ENCODE data around the gene EIF2S2.

EIF2S2 gene

GRCh38 chr20:34070079-34070439, 42.0 kb downstream of the EIF2S2 start:
- no peaks in the 10 kb centered on the region for H3K27me3 Mint-ChIP-seq (ENCODE audit: low read depth)
- H3K36me3 Mint-ChIP-seq (ENCODE audit: low read depth), result peaks cover 5% of the 10 kb centered on the region
- H3K27ac Mint-ChIP-seq, result no peak overlapping the region
- no peak overlapping the region for H3K4me3 Mint-ChIP-seq
- H3K9me3 Mint-ChIP-seq, result no peaks in the 10 kb centered on the region
- peaks cover 17% of the 10 kb centered on the region for H3K4me1 Mint-ChIP-seq (ENCODE audit: low read depth)

DNA sequence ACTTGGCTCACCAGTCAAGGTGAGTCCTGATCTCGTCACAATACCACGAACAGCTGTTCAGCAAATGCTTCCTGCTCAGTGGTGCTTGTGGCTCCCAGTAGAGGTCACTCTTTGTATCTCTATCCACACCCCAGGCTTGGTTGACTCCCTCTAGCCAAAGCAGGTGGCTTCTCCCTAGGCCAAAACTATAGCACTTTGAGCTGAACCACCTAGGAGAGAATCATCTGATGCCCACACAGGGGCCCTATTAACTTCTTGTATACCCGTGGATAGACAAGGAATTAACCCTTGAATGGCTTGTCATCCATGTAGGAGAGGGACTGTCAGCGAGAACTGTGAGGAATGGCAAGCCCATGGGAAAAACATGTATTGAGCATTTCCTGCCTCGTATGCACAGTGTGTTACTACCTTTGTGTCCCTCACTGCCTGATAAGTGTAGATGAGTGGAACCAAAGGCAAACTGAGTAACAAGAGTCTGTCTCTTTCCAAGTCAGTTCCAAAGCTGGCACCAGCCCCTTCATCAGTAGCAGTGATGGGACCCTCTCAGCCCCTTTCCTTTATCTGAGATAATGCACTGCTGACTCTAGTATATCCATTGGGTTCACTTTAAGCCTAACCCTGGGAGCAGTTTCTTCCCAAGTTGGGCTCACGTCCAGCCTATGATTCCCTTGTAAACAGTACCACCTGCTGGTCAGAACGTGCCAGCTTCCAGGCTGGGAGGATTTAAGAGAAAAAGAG, 42.5 kb downstream of the EIF2S2 start:
- peaks cover 5% of the 10 kb centered on the region for H3K36me3 Mint-ChIP-seq (ENCODE audit: low read depth)
- H3K27ac Mint-ChIP-seq, result no peak overlapping the region
- H3K27me3 Mint-ChIP-seq (ENCODE audit: low read depth), result no peaks in the 10 kb centered on the region
- no peak overlapping the region for H3K4me3 Mint-ChIP-seq
- H3K9me3 Mint-ChIP-seq, result no peaks in the 10 kb centered on the region
- peaks cover 17% of the 10 kb centered on the region for H3K4me1 Mint-ChIP-seq (ENCODE audit: low read depth)

DNA sequence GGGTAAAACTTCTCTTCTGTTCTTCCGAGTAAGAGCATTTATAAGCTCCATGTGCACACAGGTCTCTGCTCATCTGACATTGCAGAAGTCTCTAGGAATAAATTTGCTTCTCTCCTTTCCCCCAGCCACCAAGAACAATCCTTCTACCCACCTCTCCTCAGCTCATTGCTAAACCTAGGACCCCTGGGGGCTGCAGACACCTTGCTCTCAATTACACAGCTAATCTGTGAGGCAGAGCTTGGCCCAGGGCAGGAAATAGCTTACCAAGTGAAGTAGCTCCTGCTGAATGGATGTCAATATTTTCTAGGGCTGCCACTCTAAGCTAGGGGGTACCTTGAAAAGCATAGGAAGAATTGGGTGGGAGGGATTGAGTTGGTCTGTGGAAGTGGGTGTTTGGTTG, 44.0 kb downstream of the EIF2S2 start:
- H3K9me3 Mint-ChIP-seq, result no peaks in the 10 kb centered on the region

GRCh38 chr20:34066476-34067090, 45.5 kb downstream of the EIF2S2 start:
- H3K9me3 Mint-ChIP-seq, result no peaks in the 10 kb centered on the region
- H3K27me3 Mint-ChIP-seq (ENCODE audit: low read depth), result no peaks in the 10 kb centered on the region
- H3K36me3 Mint-ChIP-seq (ENCODE audit: low read depth), result peaks cover 1% of the 10 kb centered on the region
- H3K27ac Mint-ChIP-seq, result no peak overlapping the region
- no peak overlapping the region for H3K4me3 Mint-ChIP-seq
- peaks cover 22% of the 10 kb centered on the region for H3K4me1 Mint-ChIP-seq (ENCODE audit: low read depth)

More for the DNA sequence above, 44.0 kb downstream of the EIF2S2 start:
- H3K27me3 Mint-ChIP-seq (ENCODE audit: low read depth), result no peaks in the 10 kb centered on the region
- no peak overlapping the region for H3K4me3 Mint-ChIP-seq
- H3K36me3 Mint-ChIP-seq (ENCODE audit: low read depth), result peaks cover 5% of the 10 kb centered on the region
- H3K27ac Mint-ChIP-seq, result no peak overlapping the region
- H3K4me1 Mint-ChIP-seq (ENCODE audit: low read depth), result peaks cover 15% of the 10 kb centered on the region

- Mint-ChIP-seq H3K4me1 (ENCODE audit: low read depth) (peaks cover 24% of the 10 kb centered on the region), H3K27me3 (ENCODE audit: low read depth) (no peaks in the 10 kb centered on the region)
These were observed 46.8 kb downstream of the EIF2S2 start for GRCh38 chr20:34065260-34065659.

GRCh38 chr20:34064286-34064685, 47.8 kb downstream of the EIF2S2 start:
- Mint-ChIP-seq H3K9me3 (no peaks in the 10 kb centered on the region), H3K4me1 (ENCODE audit: low read depth) (peaks cover 24% of the 10 kb centered on the region), H3K36me3 (ENCODE audit: low read depth) (peaks cover 3% of the 10 kb centered on the region), H3K27me3 (ENCODE audit: low read depth) (no peaks in the 10 kb centered on the region), H3K27ac (peak overlapping the region; percentile 26), H3K4me3 (no peak overlapping the region)

More at GRCh38 chr20:34065260-34065659, 46.8 kb downstream of the EIF2S2 start:
- H3K9me3 Mint-ChIP-seq, result no peaks in the 10 kb centered on the region
- H3K27ac Mint-ChIP-seq, result no peak overlapping the region
- no peak overlapping the region for H3K4me3 Mint-ChIP-seq
- H3K36me3 Mint-ChIP-seq (ENCODE audit: low read depth), result no peaks in the 10 kb centered on the region

DNA sequence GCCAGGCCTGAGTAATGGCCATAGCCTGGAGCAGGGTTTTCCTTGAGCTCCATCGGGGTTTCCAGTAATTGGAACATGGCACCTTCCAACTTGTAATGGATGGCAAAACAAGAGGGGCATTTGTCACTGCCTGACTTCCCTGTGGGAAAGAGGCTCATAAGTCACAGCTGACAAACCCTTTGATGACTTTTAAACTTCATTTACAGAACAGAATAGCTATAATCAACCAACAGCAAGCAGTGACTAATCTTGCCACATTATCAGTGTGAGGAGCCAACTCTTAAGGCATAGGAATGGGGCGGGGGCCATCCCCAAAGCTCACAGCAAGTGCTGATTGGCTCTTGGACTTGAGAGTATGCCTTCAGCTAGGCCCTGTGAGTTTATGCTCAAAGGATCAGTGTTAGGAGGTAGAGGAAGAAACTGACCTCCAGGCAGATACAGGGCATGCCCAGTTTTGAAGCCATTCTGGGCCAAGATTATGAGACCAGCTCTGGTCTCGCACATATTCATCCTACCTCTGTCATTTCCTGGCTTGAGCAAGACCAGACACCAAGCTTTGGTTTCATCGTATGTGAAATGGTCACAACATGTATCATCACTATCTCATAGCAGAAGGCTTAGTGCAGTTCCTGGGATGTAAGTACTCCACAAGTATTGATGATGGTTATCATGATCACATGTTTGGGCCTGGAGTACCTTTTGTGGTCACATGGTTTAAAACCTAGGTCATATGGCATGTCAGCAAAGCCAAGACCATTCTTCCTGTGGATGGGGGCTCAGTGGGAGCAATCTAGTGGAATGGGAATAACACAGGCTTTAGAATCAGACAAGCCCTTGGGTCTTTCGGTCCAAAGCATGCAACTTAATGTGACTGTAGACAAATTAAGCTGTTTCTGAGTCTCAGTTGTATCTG, 49.2 kb downstream of the EIF2S2 start:
- no peak overlapping the region for H3K27ac Mint-ChIP-seq
- no peaks in the 10 kb centered on the region for H3K27me3 Mint-ChIP-seq (ENCODE audit: low read depth)
- peaks cover 3% of the 10 kb centered on the region for H3K36me3 Mint-ChIP-seq (ENCODE audit: low read depth)
- no peaks in the 10 kb centered on the region for H3K9me3 Mint-ChIP-seq
- H3K4me3 Mint-ChIP-seq, result no peak overlapping the region
- peaks cover 28% of the 10 kb centered on the region for H3K4me1 Mint-ChIP-seq (ENCODE audit: low read depth)

DNA sequence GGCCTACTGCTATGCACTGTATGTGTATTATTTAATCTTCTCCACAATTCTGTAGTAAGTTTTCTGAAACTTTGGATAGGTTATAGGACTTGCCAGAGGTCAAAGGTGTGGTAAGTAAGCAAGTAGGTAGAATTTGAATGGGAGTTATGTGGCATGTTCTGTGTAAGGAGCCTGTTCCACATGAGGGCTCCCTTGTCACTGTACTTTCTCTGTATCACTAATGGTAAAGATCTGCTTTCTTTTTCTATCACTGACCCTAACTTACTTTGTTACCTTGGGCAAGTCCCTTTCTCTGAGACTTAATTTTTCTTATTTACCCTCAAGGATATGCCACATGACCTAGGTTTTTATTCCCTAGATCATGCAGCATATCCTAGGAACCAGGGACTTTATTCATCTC, 50.3 kb downstream of the EIF2S2 start:
- Mint-ChIP-seq H3K36me3 (ENCODE audit: low read depth) (peaks cover 3% of the 10 kb centered on the region), H3K27ac (no peak overlapping the region), H3K4me3 (no peak overlapping the region), H3K27me3 (ENCODE audit: low read depth) (no peaks in the 10 kb centered on the region), H3K4me1 (ENCODE audit: low read depth) (peaks cover 29% of the 10 kb centered on the region), H3K9me3 (no peaks in the 10 kb centered on the region)

DNA sequence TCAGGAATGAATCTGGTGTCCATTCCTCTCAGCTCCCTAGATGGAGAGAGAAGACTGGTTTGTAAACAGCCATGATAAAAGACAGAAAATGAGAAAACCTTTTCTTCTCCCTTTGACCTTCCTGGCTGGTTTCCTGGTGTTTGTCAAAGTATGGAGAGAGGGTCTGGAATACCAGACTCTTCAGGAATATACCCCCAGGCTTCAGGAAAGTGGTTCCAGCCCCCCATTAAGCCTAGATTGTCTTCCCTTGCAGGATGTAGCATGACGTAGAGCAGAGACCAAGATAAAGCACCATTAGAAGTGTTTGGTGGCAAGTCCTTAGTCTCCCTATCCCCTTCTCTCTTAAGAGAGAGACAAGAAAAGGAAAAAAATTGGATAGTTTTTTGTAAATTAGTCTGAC, 51.1 kb downstream of the EIF2S2 start:
- peaks cover 3% of the 10 kb centered on the region for H3K36me3 Mint-ChIP-seq (ENCODE audit: low read depth)
- peaks cover 29% of the 10 kb centered on the region for H3K4me1 Mint-ChIP-seq (ENCODE audit: low read depth)
- H3K4me3 Mint-ChIP-seq, result no peak overlapping the region
- no peak overlapping the region for H3K27ac Mint-ChIP-seq
- no peaks in the 10 kb centered on the region for H3K27me3 Mint-ChIP-seq (ENCODE audit: low read depth)
- H3K9me3 Mint-ChIP-seq, result no peaks in the 10 kb centered on the region

DNA sequence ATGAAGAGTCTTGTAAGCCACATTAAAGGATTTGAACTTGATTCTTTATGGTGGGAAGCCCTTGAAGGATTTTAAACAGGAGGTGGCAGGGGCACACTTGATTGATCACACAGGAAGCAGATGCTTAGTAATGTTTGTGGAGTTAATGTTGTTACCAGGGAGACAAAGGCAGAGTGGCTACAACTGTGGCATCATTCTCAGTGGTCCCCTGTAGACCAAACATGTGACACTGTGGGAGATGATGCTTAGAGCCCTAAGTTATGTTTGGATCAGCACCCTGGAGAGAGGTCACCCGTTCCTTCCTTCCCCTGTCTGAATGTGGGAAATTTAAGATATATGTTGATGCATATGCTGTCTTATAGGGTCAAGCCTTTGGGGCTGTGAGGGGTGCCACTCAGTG, 53.2 kb downstream of the EIF2S2 start:
- no peak overlapping the region for H3K27ac Mint-ChIP-seq
- no peaks in the 10 kb centered on the region for H3K9me3 Mint-ChIP-seq
- H3K4me3 Mint-ChIP-seq, result no peak overlapping the region

DNA sequence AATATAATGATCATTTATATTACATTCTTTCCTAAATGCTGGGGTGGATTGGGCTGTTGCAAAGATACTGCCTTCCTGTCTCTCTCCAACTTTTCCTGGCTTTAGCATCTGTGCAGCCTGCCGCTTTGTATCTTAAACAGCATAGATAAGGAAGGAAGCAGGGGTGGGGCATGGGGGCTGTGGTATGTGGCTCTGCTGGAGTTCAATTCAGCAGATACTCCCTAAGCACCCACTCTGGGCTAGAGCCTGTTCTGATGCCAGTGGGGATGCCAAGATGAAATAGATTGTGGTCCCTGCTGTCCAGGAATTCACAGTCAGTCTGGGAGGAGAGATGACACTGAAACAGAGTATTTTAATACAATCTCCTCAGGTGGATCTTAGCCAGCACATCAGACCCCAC, 56.8 kb downstream of the EIF2S2 start:
- Mint-ChIP-seq H3K4me3 (no peak overlapping the region), H3K36me3 (ENCODE audit: low read depth) (peaks cover 4% of the 10 kb centered on the region), H3K9me3 (no peaks in the 10 kb centered on the region), H3K4me1 (ENCODE audit: low read depth) (peaks cover 32% of the 10 kb centered on the region), H3K27ac (no peak overlapping the region), H3K27me3 (ENCODE audit: low read depth) (no peaks in the 10 kb centered on the region)

More for the DNA sequence above, 53.2 kb downstream of the EIF2S2 start:
- Mint-ChIP-seq H3K36me3 (ENCODE audit: low read depth) (peaks cover 3% of the 10 kb centered on the region), H3K4me1 (ENCODE audit: low read depth) (peaks cover 38% of the 10 kb centered on the region), H3K27me3 (ENCODE audit: low read depth) (no peaks in the 10 kb centered on the region)

- Mint-ChIP-seq H3K4me3 (no peak overlapping the region), H3K4me1 (ENCODE audit: low read depth) (peaks cover 17% of the 10 kb centered on the region), H3K27me3 (ENCODE audit: low read depth) (no peaks in the 10 kb centered on the region), H3K36me3 (ENCODE audit: low read depth) (peaks cover 1% of the 10 kb centered on the region), H3K27ac (no peak overlapping the region), H3K9me3 (no peaks in the 10 kb centered on the region)
These were observed 59.6 kb downstream of the EIF2S2 start for GRCh38 chr20:34052414-34052813.

DNA sequence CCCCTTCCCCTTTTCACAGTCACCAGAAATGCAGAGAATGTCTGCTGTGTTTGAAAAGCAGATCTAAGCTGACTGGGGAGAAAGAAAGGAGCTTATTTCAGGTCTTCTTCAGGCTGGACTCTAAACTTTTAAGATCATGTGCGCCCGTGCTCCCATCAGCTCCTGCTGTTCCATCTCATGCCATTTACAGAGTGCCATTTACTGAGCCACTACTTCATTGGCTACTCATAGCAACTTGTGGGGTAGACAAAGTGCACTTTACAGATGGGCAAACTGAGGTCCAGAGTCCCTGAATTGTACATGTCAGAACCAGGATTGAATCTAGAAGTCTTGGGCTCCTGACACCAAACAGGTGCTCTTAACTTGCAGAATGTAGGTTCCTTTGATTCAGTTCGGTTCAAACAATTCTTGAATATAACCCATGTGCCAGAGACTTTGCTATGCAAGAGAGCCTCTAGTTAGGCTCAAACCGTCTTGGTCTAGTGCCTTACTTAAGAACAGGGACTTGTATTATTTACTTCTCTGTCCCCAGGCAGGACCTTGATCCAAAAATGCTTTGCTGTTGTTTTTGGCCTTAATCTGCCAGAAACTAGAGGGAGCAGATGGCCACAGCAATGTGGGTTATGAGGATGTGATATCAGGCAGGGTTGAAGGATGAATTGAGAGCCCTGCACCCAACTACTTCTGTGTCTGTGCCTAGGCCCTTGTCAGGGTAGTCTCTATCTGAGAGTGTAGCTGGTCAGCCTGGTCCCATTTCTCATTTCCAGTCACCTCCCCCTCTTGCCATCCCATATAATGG, 61.9 kb downstream of the EIF2S2 start:
- Mint-ChIP-seq H3K27ac (no peak overlapping the region), H3K36me3 (ENCODE audit: low read depth) (peaks cover 1% of the 10 kb centered on the region), H3K27me3 (ENCODE audit: low read depth) (no peaks in the 10 kb centered on the region), H3K9me3 (no peaks in the 10 kb centered on the region), H3K4me1 (ENCODE audit: low read depth) (peaks cover 16% of the 10 kb centered on the region), H3K4me3 (no peak overlapping the region)

- no peak overlapping the region for H3K27ac Mint-ChIP-seq
- H3K4me3 Mint-ChIP-seq, result no peak overlapping the region
- peaks cover 14% of the 10 kb centered on the region for H3K4me1 Mint-ChIP-seq (ENCODE audit: low read depth)
- peaks cover 1% of the 10 kb centered on the region for H3K36me3 Mint-ChIP-seq (ENCODE audit: low read depth)
- no peaks in the 10 kb centered on the region for H3K27me3 Mint-ChIP-seq (ENCODE audit: low read depth)
- no peaks in the 10 kb centered on the region for H3K9me3 Mint-ChIP-seq
These were observed 62.7 kb downstream of the EIF2S2 start for GRCh38 chr20:34049389-34049788.
